ENCODE data around the gene RAP1B.
"Not testable (repeated sequence)": the region's sequence is repeated elsewhere in the genome, so short reads cannot be mapped to it uniquely, and the experiment has no call there.

The RAP1B gene

GRCh38 chr12:68612697-68613096 is 2.0 kb downstream of the RAP1B start:
- DNase-seq: no peak

- DNase-seq: no peak
These were observed 2.7 kb downstream of the RAP1B start for GRCh38 chr12:68613209-68613904.

GRCh38 chr12:68614105-68614679 is 3.5 kb downstream of the RAP1B start:
- DNase-seq: no peak

- no peak for DNase-seq
These were observed 4.1 kb downstream of the RAP1B start for GRCh38 chr12:68614769-68615168.

- DNase-seq: no peak
These were observed 6.6 kb downstream of the RAP1B start for GRCh38 chr12:68617160-68617926.

GRCh38 chr12:68619541-68619940 is 8.8 kb downstream of the RAP1B start:
- DNase-seq: no peak

GRCh38 chr12:68620519-68621471 is 10.1 kb downstream of the RAP1B start:
- no peak for DNase-seq

- no peak for DNase-seq
These were observed 10.9 kb downstream of the RAP1B start for GRCh38 chr12:68621472-68622081.

- DNase-seq: no peak
These were observed 11.6 kb downstream of the RAP1B start for GRCh38 chr12:68622250-68622649.

- DNase-seq: no peak
These were observed 12.4 kb downstream of the RAP1B start for GRCh38 chr12:68623059-68623458.

- DNase-seq: no peak
These were observed 13.3 kb downstream of the RAP1B start for GRCh38 chr12:68623984-68624383.

GRCh38 chr12:68624933-68625332 is 14.2 kb downstream of the RAP1B start:
- DNase-seq: no peak

- no peak for DNase-seq
These were observed 17.1 kb downstream of the RAP1B start for GRCh38 chr12:68627673-68628319.

- no peak for DNase-seq
These were observed 18.0 kb downstream of the RAP1B start for GRCh38 chr12:68628698-68629097.

GRCh38 chr12:68630050-68630449 is 19.4 kb downstream of the RAP1B start:
- no peak for DNase-seq

- no peak for DNase-seq
These were observed 19.9 kb downstream of the RAP1B start for GRCh38 chr12:68630598-68630997.

GRCh38 chr12:68631227-68631626 is 20.5 kb downstream of the RAP1B start:
- DNase-seq: no peak

GRCh38 chr12:68632486-68632885 is 21.8 kb downstream of the RAP1B start:
- no peak for DNase-seq

- no peak for DNase-seq
These were observed 23.2 kb downstream of the RAP1B start for GRCh38 chr12:68633614-68634558.

GRCh38 chr12:68636268-68636667 is 25.6 kb downstream of the RAP1B start:
- DNase-seq: no peak

GRCh38 chr12:68637439-68637838 is 26.7 kb downstream of the RAP1B start:
- not testable (repeated sequence) for DNase-seq

Measured in NCI-H1092 treated with DMSO at 0.1 percent for 48 hours (cell line).